Trophoblast cell (in vitro differentiated cells and primary cell): ENCODE results near the gene CHML.

Source experiments
- DNase-seq, 2 donors: peaks; one replicate each; pipeline ENCODE4 v3.0.0-alpha.2; 2016
- H2AFZ ChIP-seq: 2 replicates; pipeline ENCODE4 v1.6.1; 2013; ENCODE audit warnings: low read length, moderate library complexity, mild to moderate bottlenecking; ENCODE audit not compliant: insufficient read depth, poor library complexity
- H2AK5ac ChIP-seq: 2 replicates; pipeline ENCODE4 v1.6.1; 2013; ENCODE audit warnings: mild to moderate bottlenecking, low read length
- H2BK120ac ChIP-seq: 2 replicates; pipeline ENCODE4 v1.6.1; 2013; ENCODE audit warnings: low read length, mild to moderate bottlenecking, moderate library complexity; ENCODE audit not compliant: insufficient read depth, poor library complexity
- H2BK12ac ChIP-seq: 2 replicates; pipeline ENCODE4 v1.6.1; 2013; ENCODE audit warnings: mild to moderate bottlenecking, low read length, moderate library complexity
- H2BK5ac ChIP-seq: 2 replicates; pipeline ENCODE4 v1.6.1; 2013; ENCODE audit warnings: low read length, low read depth, moderate library complexity, mild to moderate bottlenecking; ENCODE audit not compliant: poor library complexity
- H3K14ac ChIP-seq: 2 replicates; pipeline ENCODE4 v1.6.1; 2013; ENCODE audit warnings: mild to moderate bottlenecking, low read length
- H3K18ac ChIP-seq: 2 replicates; pipeline ENCODE4 v1.6.1; 2013; ENCODE audit warnings: mild to moderate bottlenecking, low read length
- H3K23ac ChIP-seq: 2 replicates; pipeline ENCODE4 v1.6.1; 2013; ENCODE audit warnings: low read length
- H3K27ac ChIP-seq: 2 replicates; pipeline ENCODE4 v1.5.1; 2013; ENCODE audit warnings: low read depth, mild to moderate bottlenecking, inconsistent platforms, low read length, moderate library complexity
- H3K27me3 ChIP-seq: 2 replicates; pipeline ENCODE4 v1.6.1; 2013; ENCODE audit warnings: inconsistent platforms, mild to moderate bottlenecking, low read length, moderate library complexity; ENCODE audit not compliant: insufficient read depth
- H3K36me3 ChIP-seq, 2 experiments: 1 replicate in 1 of 2; 2 replicates in 1 of 2; pipeline ENCODE4 v1.6.1; 2013; ENCODE audit warnings: low read length in 2 of 2, mild to moderate bottlenecking in 2 of 2, moderate library complexity in 1 of 2; ENCODE audit not compliant: insufficient read depth in 2 of 2, control insufficient read depth in 1 of 2
- H3K4ac ChIP-seq: 2 replicates; pipeline ENCODE4 v1.6.1; 2013; ENCODE audit warnings: low read depth, mild to moderate bottlenecking, low read length, moderate library complexity
- H3K4me1 ChIP-seq, 2 experiments: 1 replicate in 1 of 2; 2 replicates in 1 of 2; pipeline ENCODE4 v1.6.1; 2013; ENCODE audit warnings: low read length in 2 of 2, mild to moderate bottlenecking in 2 of 2, moderate library complexity in 1 of 2; ENCODE audit not compliant: insufficient read depth in 2 of 2, control insufficient read depth in 1 of 2
- H3K4me2 ChIP-seq: 2 replicates; pipeline ENCODE4 v1.6.1; 2013; ENCODE audit warnings: inconsistent platforms, mild to moderate bottlenecking, low read length, moderate library complexity
- H3K4me3 ChIP-seq: 2 replicates; pipeline ENCODE4 v1.5.1; 2013; ENCODE audit warnings: mild to moderate bottlenecking, low read depth, low read length, inconsistent platforms
- H3K79me1 ChIP-seq: one replicate; pipeline ENCODE4 v1.6.1; 2013; ENCODE audit warnings: low read length
- H3K79me2 ChIP-seq: 2 replicates; pipeline ENCODE4 v1.6.1; 2013; ENCODE audit warnings: low read length, mild to moderate bottlenecking; ENCODE audit not compliant: control insufficient read depth, insufficient read depth, poor library complexity
- H3K9ac ChIP-seq: 2 replicates; pipeline ENCODE4 v1.6.1; 2013; ENCODE audit warnings: mild to moderate bottlenecking, low read length
- H3K9me3 ChIP-seq: 2 replicates; pipeline ENCODE4 v1.6.1; 2013; ENCODE audit warnings: low read depth, mild to moderate bottlenecking, control low read depth, inconsistent platforms, low read length; ENCODE audit not compliant: insufficient read depth
- H4K12ac ChIP-seq: 2 replicates; pipeline ENCODE4 v1.6.1; 2013; ENCODE audit warnings: low read depth, mild to moderate bottlenecking, low read length, moderate library complexity
- H4K8ac ChIP-seq: 2 replicates; pipeline ENCODE4 v1.6.1; 2013; ENCODE audit warnings: low read depth, mild to moderate bottlenecking, low read length, moderate library complexity
- H4K91ac ChIP-seq: one replicate; pipeline ENCODE4 v1.6.1; 2013; ENCODE audit warnings: low read depth, mild to moderate bottlenecking, low read length, moderate library complexity
- WGBS: extraction: QIAGEN DNeasy Blood & Tissue Kit; methylation state at CpG from one replicate; pipeline ENCODE4 v1.1.7; 2013; ENCODE audit warnings: missing lambda C conversion rate; ENCODE audit not compliant: insufficient read length, insufficient coverage; ENCODE audit errors: extremely low coverage; 5-methylcytosine and 5-hydroxymethylcytosine counted together

CHML gene

GRCh38 chr1:241611063-241611462 lies 29.1 kb downstream of the CHML start:
- Histone ChIP-seq H2BK5ac (no peak overlapping the region), H3K27ac (no peak overlapping the region), H3K4ac (no peak overlapping the region), H3K23ac (no peak overlapping the region), H3K4me2 (no peak overlapping the region), H3K9ac (no peak overlapping the region), H3K79me1 (no peaks in the 10 kb centered on the region), H3K4me3 (no peak overlapping the region), H3K18ac (no peak overlapping the region), H3K79me2 (no peaks in the 10 kb centered on the region), H3K9me3 (no peaks in the 10 kb centered on the region), H2AFZ (no peak overlapping the region), H2BK12ac (no peak overlapping the region), H4K8ac (no peak overlapping the region), H3K27me3 (no peaks in the 10 kb centered on the region), H3K14ac (no peak overlapping the region), H3K36me3 (peaks cover 1 to 3% of the 10 kb centered on the region in 2 experiments), H2AK5ac (no peak overlapping the region), H3K4me1 (peaks cover 0 to 4% of the 10 kb centered on the region in 2 experiments), H2BK120ac (no peak overlapping the region), H4K91ac (no peak overlapping the region), H4K12ac (no peak overlapping the region)
- DNase-seq = peak; percentile 69 to 94
- WGBS = no CpG with 5 or more reads among the region's 3 CpGs

GRCh38 chr1:241610056-241610815 lies 29.9 kb downstream of the CHML start:
- Histone ChIP-seq H3K14ac (no peak overlapping the region), H3K4me1 (peaks cover 0 to 8% of the 10 kb centered on the region in 2 experiments), H3K4me2 (no peak overlapping the region), H3K36me3 (peaks cover 0 to 1% of the 10 kb centered on the region in 2 experiments), H3K4me3 (no peak overlapping the region), H2BK5ac (no peak overlapping the region), H3K79me2 (no peaks in the 10 kb centered on the region), H3K18ac (no peak overlapping the region), H2BK12ac (no peak overlapping the region), H3K79me1 (no peaks in the 10 kb centered on the region), H2AFZ (no peak overlapping the region), H4K12ac (no peak overlapping the region), H3K27me3 (no peaks in the 10 kb centered on the region), H2AK5ac (no peak overlapping the region), H4K91ac (no peak overlapping the region), H3K9me3 (no peaks in the 10 kb centered on the region), H3K27ac (no peak overlapping the region), H4K8ac (no peak overlapping the region), H3K9ac (no peak overlapping the region), H3K23ac (no peak overlapping the region), H2BK120ac (no peak overlapping the region), H3K4ac (no peak overlapping the region)
- WGBS = no CpG with 5 or more reads among the region's 8 CpGs
- DNase-seq = no peak

- peaks cover 4 to 9% of the 10 kb centered on the region in 2 experiments for H3K36me3 ChIP-seq
- H3K27me3 ChIP-seq = no peaks in the 10 kb centered on the region
- no peak overlapping the region for H2AFZ ChIP-seq
- no peaks in the 10 kb centered on the region for H3K79me2 ChIP-seq
- no peak for DNase-seq
- H3K9me3 ChIP-seq = no peaks in the 10 kb centered on the region
- H2BK12ac ChIP-seq = no peak overlapping the region
- no CpG with 5 or more reads among the region's 3 CpGs for WGBS
- H4K12ac ChIP-seq = no peak overlapping the region
- no peak overlapping the region for H3K27ac ChIP-seq
- H3K9ac ChIP-seq = no peak overlapping the region
- no peak overlapping the region for H2AK5ac ChIP-seq
- no peak overlapping the region for H2BK5ac ChIP-seq
- H3K4me2 ChIP-seq = no peak overlapping the region
- no peak overlapping the region for H3K14ac ChIP-seq
- no peaks in the 10 kb centered on the region for H3K79me1 ChIP-seq
- no peak overlapping the region for H3K23ac ChIP-seq
- no peak overlapping the region for H4K91ac ChIP-seq
- no peak overlapping the region for H3K4me3 ChIP-seq
- no peak overlapping the region for H4K8ac ChIP-seq
- no peak overlapping the region for H3K18ac ChIP-seq
- H3K4me1 ChIP-seq = peaks cover 0 to 8% of the 10 kb centered on the region in 2 experiments
- H2BK120ac ChIP-seq = no peak overlapping the region
- H3K4ac ChIP-seq = no peak overlapping the region
These were observed 31.7 kb downstream of the CHML start for GRCh38 chr1:241608379-241609033.

- H3K18ac ChIP-seq = no peak overlapping the region
- no peak overlapping the region for H2BK12ac ChIP-seq
- no peaks in the 10 kb centered on the region for H3K27me3 ChIP-seq
- H3K9me3 ChIP-seq = no peaks in the 10 kb centered on the region
- H4K8ac ChIP-seq = no peak overlapping the region
- peaks cover 0 to 5% of the 10 kb centered on the region in 2 experiments for H3K4me1 ChIP-seq
- no peak overlapping the region for H3K4me2 ChIP-seq
- H3K9ac ChIP-seq = no peak overlapping the region
- no peaks in the 10 kb centered on the region for H3K79me2 ChIP-seq
- no peak overlapping the region for H2BK120ac ChIP-seq
- no peak for DNase-seq
- H3K23ac ChIP-seq = no peak overlapping the region
- H3K4ac ChIP-seq = no peak overlapping the region
- H4K91ac ChIP-seq = no peak overlapping the region
- no peak overlapping the region for H4K12ac ChIP-seq
- H3K27ac ChIP-seq = no peak overlapping the region
- H3K14ac ChIP-seq = no peak overlapping the region
- no peak overlapping the region for H2BK5ac ChIP-seq
- H2AK5ac ChIP-seq = no peak overlapping the region
- H3K79me1 ChIP-seq = no peaks in the 10 kb centered on the region
- H3K4me3 ChIP-seq = no peak overlapping the region
- peaks cover 4 to 9% of the 10 kb centered on the region in 2 experiments for H3K36me3 ChIP-seq
- H2AFZ ChIP-seq = no peak overlapping the region
These were observed 32.7 kb downstream of the CHML start for GRCh38 chr1:241607497-241607896.
